Measurements from ENCODE around the gene OR5A2.
"Not testable (repeated sequence)": the region's sequence is repeated elsewhere in the genome, so short reads cannot be mapped to it uniquely, and the experiment has no call there.

Gene OR5A2

GRCh38 chr11:59426361-59427067, at the start of gene OR5A2:
Gene OR5A2 (minus strand): TSS chr11:59426413. CDS start chr11:59422953, 3,460 bp downstream.
- no peaks in the 10 kb centered on the region for H3K36me3 ChIP-seq (ENCODE audit: control insufficient read depth in 2 of 2, insufficient read depth in 2 of 2, low read length in 2 of 2)
- no peaks in the 10 kb centered on the region for H3K9me3 ChIP-seq (ENCODE audit: control insufficient read depth in 2 of 2, low read length in 2 of 2)
- H3K9ac ChIP-seq (ENCODE audit: low read length in 2 of 2), result no peak within 1 kb of the TSS
- no peaks in the 10 kb centered on the region for H3K4me1 ChIP-seq (ENCODE audit: control insufficient read depth, insufficient read depth, low read length)
- no peak within 1 kb of the TSS for H3K4me3 ChIP-seq (ENCODE audit: low read length in 2 of 2)
- no peak within 1 kb of the TSS for H3K27ac ChIP-seq (ENCODE audit: low read length)
- no peaks in the 10 kb centered on the region for H3K27me3 ChIP-seq (ENCODE audit: control insufficient read depth in 1 of 2, insufficient read depth in 2 of 2, low read length in 2 of 2)

GRCh38 chr11:59475176-59475575, 49.0 kb upstream of the OR5A2 start:
- Histone ChIP-seq H3K27me3 (ENCODE audit: control insufficient read depth in 1 of 2, insufficient read depth in 2 of 2, low read length in 2 of 2) (no peaks in the 10 kb centered on the region), H3K9me3 (ENCODE audit: control insufficient read depth in 2 of 2, low read length in 2 of 2) (no peaks in the 10 kb centered on the region), H3K9ac (ENCODE audit: low read length in 2 of 2) (no peak overlapping the region), H3K36me3 (ENCODE audit: control insufficient read depth in 2 of 2, insufficient read depth in 2 of 2, low read length in 2 of 2) (no peaks in the 10 kb centered on the region), H3K4me3 (ENCODE audit: low read length in 2 of 2) (no peak overlapping the region), H3K4me1 (ENCODE audit: control insufficient read depth, insufficient read depth, low read length) (no peaks in the 10 kb centered on the region), H3K27ac (ENCODE audit: low read length) (no peak overlapping the region)

- Histone ChIP-seq H3K9me3 (ENCODE audit: control insufficient read depth in 2 of 2, low read length in 2 of 2) (no peaks in the 10 kb centered on the region), H3K4me1 (ENCODE audit: control insufficient read depth, insufficient read depth, low read length) (no peaks in the 10 kb centered on the region), H3K9ac (ENCODE audit: low read length in 2 of 2) (no peak within 1 kb of the TSS), H3K4me3 (ENCODE audit: low read length in 2 of 2) (no peak within 1 kb of the TSS), H3K27ac (ENCODE audit: low read length) (no peak within 1 kb of the TSS), H3K27me3 (ENCODE audit: control insufficient read depth in 1 of 2, insufficient read depth in 2 of 2, low read length in 2 of 2) (no peaks in the 10 kb centered on the region), H3K36me3 (ENCODE audit: control insufficient read depth in 2 of 2, insufficient read depth in 2 of 2, low read length in 2 of 2) (no peaks in the 10 kb centered on the region)
Measured at GRCh38 chr11:59473015-59473414, 46.8 kb upstream of the OR5A2 start, which contains the start of gene OR4D10. Gene OR4D10 (plus strand): TSS chr11:59473315. CDS start chr11:59477430, 4,115 bp downstream.

- H3K4me3 ChIP-seq (ENCODE audit: low read length in 2 of 2), result no peak overlapping the region
- no peaks in the 10 kb centered on the region for H3K27me3 ChIP-seq (ENCODE audit: control insufficient read depth in 1 of 2, insufficient read depth in 2 of 2, low read length in 2 of 2)
- H3K9ac ChIP-seq (ENCODE audit: low read length in 2 of 2), result no peak overlapping the region
- H3K9me3 ChIP-seq (ENCODE audit: control insufficient read depth in 2 of 2, low read length in 2 of 2), result no peaks in the 10 kb centered on the region
- H3K4me1 ChIP-seq (ENCODE audit: control insufficient read depth, insufficient read depth, low read length), result no peaks in the 10 kb centered on the region
- no peaks in the 10 kb centered on the region for H3K36me3 ChIP-seq (ENCODE audit: control insufficient read depth in 2 of 2, insufficient read depth in 2 of 2, low read length in 2 of 2)
- H3K27ac ChIP-seq (ENCODE audit: low read length), result no peak overlapping the region
Measured at GRCh38 chr11:59463190-59463641, 37.0 kb upstream of the OR5A2 start.

GRCh38 chr11:59459916-59460315, 33.7 kb upstream of the OR5A2 start:
- Histone ChIP-seq H3K4me1 (ENCODE audit: control insufficient read depth, insufficient read depth, low read length) (no peaks in the 10 kb centered on the region), H3K27me3 (ENCODE audit: control insufficient read depth in 1 of 2, insufficient read depth in 2 of 2, low read length in 2 of 2) (no peaks in the 10 kb centered on the region), H3K4me3 (ENCODE audit: low read length in 2 of 2) (no peak overlapping the region), H3K27ac (ENCODE audit: low read length) (no peak overlapping the region), H3K36me3 (ENCODE audit: control insufficient read depth in 2 of 2, insufficient read depth in 2 of 2, low read length in 2 of 2) (no peaks in the 10 kb centered on the region), H3K9ac (ENCODE audit: low read length in 2 of 2) (no peak overlapping the region), H3K9me3 (ENCODE audit: control insufficient read depth in 2 of 2, low read length in 2 of 2) (no peaks in the 10 kb centered on the region)

GRCh38 chr11:59456661-59457060, 30.4 kb upstream of the OR5A2 start, which contains the start of gene OR4D6:
Gene OR4D6 (plus strand): TSS chr11:59456961. CDS start chr11:59456961, 0 bp downstream.
- Histone ChIP-seq H3K4me3 (ENCODE audit: low read length in 2 of 2) (no peak within 1 kb of the TSS), H3K36me3 (ENCODE audit: control insufficient read depth in 2 of 2, insufficient read depth in 2 of 2, low read length in 2 of 2) (no peaks in the 10 kb centered on the region), H3K9ac (ENCODE audit: low read length in 2 of 2) (no peak within 1 kb of the TSS), H3K9me3 (ENCODE audit: control insufficient read depth in 2 of 2, low read length in 2 of 2) (no peaks in the 10 kb centered on the region), H3K27ac (ENCODE audit: low read length) (no peak within 1 kb of the TSS), H3K4me1 (ENCODE audit: control insufficient read depth, insufficient read depth, low read length) (no peaks in the 10 kb centered on the region), H3K27me3 (ENCODE audit: control insufficient read depth in 1 of 2, insufficient read depth in 2 of 2, low read length in 2 of 2) (no peaks in the 10 kb centered on the region)

GRCh38 chr11:59448484-59448883, 22.3 kb upstream of the OR5A2 start:
- H3K27me3 ChIP-seq (ENCODE audit: control insufficient read depth in 1 of 2, insufficient read depth in 2 of 2, low read length in 2 of 2), result peaks cover 0 to 2% of the 10 kb centered on the region in 2 donors
- H3K9me3 ChIP-seq (ENCODE audit: control insufficient read depth in 2 of 2, low read length in 2 of 2), result no peaks in the 10 kb centered on the region
- H3K27ac ChIP-seq (ENCODE audit: low read length), result no peak overlapping the region
- H3K9ac ChIP-seq (ENCODE audit: low read length in 2 of 2), result no peak overlapping the region
- no peaks in the 10 kb centered on the region for H3K36me3 ChIP-seq (ENCODE audit: control insufficient read depth in 2 of 2, insufficient read depth in 2 of 2, low read length in 2 of 2)
- H3K4me3 ChIP-seq (ENCODE audit: low read length in 2 of 2), result no peak overlapping the region
- no peaks in the 10 kb centered on the region for H3K4me1 ChIP-seq (ENCODE audit: control insufficient read depth, insufficient read depth, low read length)

- not testable (repeated sequence) for H3K9me3 ChIP-seq (ENCODE audit: control insufficient read depth in 2 of 2, low read length in 2 of 2); H3K36me3 ChIP-seq (ENCODE audit: control insufficient read depth in 2 of 2, insufficient read depth in 2 of 2, low read length in 2 of 2); H3K4me3 ChIP-seq (ENCODE audit: low read length in 2 of 2); H3K4me1 ChIP-seq (ENCODE audit: control insufficient read depth, insufficient read depth, low read length); H3K27ac ChIP-seq (ENCODE audit: low read length); H3K9ac ChIP-seq (ENCODE audit: low read length in 2 of 2); H3K27me3 ChIP-seq (ENCODE audit: control insufficient read depth in 1 of 2, insufficient read depth in 2 of 2, low read length in 2 of 2)
Measured at GRCh38 chr11:59445624-59446023, 19.4 kb upstream of the OR5A2 start.

- H3K4me1 ChIP-seq (ENCODE audit: control insufficient read depth, insufficient read depth, low read length), result no peaks in the 10 kb centered on the region
- no peaks in the 10 kb centered on the region for H3K36me3 ChIP-seq (ENCODE audit: control insufficient read depth in 2 of 2, insufficient read depth in 2 of 2, low read length in 2 of 2)
- H3K4me3 ChIP-seq (ENCODE audit: low read length in 2 of 2), result no peak overlapping the region
- H3K9ac ChIP-seq (ENCODE audit: low read length in 2 of 2), result no peak overlapping the region
- H3K27me3 ChIP-seq (ENCODE audit: control insufficient read depth in 1 of 2, insufficient read depth in 2 of 2, low read length in 2 of 2), result no peaks in the 10 kb centered on the region
- H3K27ac ChIP-seq (ENCODE audit: low read length), result no peak overlapping the region
- H3K9me3 ChIP-seq (ENCODE audit: control insufficient read depth in 2 of 2, low read length in 2 of 2), result no peaks in the 10 kb centered on the region
Measured at GRCh38 chr11:59437770-59438169, 11.6 kb upstream of the OR5A2 start.

GRCh38 chr11:59436169-59436568, 10.0 kb upstream of the OR5A2 start, which contains the start of gene OR5A1:
Gene OR5A1 (plus strand): TSS chr11:59436469. CDS start chr11:59443169, 6,700 bp downstream.
- Histone ChIP-seq H3K9me3 (ENCODE audit: control insufficient read depth in 2 of 2, low read length in 2 of 2) (no peaks in the 10 kb centered on the region), H3K36me3 (ENCODE audit: control insufficient read depth in 2 of 2, insufficient read depth in 2 of 2, low read length in 2 of 2) (no peaks in the 10 kb centered on the region), H3K4me3 (ENCODE audit: low read length in 2 of 2) (no peak within 1 kb of the TSS), H3K27me3 (ENCODE audit: control insufficient read depth in 1 of 2, insufficient read depth in 2 of 2, low read length in 2 of 2) (no peaks in the 10 kb centered on the region), H3K4me1 (ENCODE audit: control insufficient read depth, insufficient read depth, low read length) (no peaks in the 10 kb centered on the region), H3K9ac (ENCODE audit: low read length in 2 of 2) (no peak within 1 kb of the TSS), H3K27ac (ENCODE audit: low read length) (no peak within 1 kb of the TSS)

- Histone ChIP-seq H3K27ac (ENCODE audit: low read length) (no peak overlapping the region), H3K4me3 (ENCODE audit: low read length in 2 of 2) (no peak overlapping the region), H3K9me3 (ENCODE audit: control insufficient read depth in 2 of 2, low read length in 2 of 2) (no peaks in the 10 kb centered on the region), H3K9ac (ENCODE audit: low read length in 2 of 2) (no peak overlapping the region), H3K36me3 (ENCODE audit: control insufficient read depth in 2 of 2, insufficient read depth in 2 of 2, low read length in 2 of 2) (no peaks in the 10 kb centered on the region), H3K27me3 (ENCODE audit: control insufficient read depth in 1 of 2, insufficient read depth in 2 of 2, low read length in 2 of 2) (no peaks in the 10 kb centered on the region), H3K4me1 (ENCODE audit: control insufficient read depth, insufficient read depth, low read length) (no peaks in the 10 kb centered on the region)
Measured at GRCh38 chr11:59429924-59430516, 3.8 kb upstream of the OR5A2 start.

Data from stomach smooth muscle (tissue), 2 donors.